Lung (tissue), 12 donors: ENCODE results near the gene SLFN11. TPM values are rescaled to one million over a fixed set of nuclear protein-coding genes. Genes with fewer than 3 reads are reported as not detected.
"Not testable (repeated sequence)": the region's sequence is repeated elsewhere in the genome, so short reads cannot be mapped to it uniquely, and the experiment has no call there.

Experiments used
- ATAC-seq: fragments of 200-7000 bp; cut with Tn5 transposase; one replicate; pipeline ENCODE4 v1.9.1; 2020; ENCODE audit warnings: moderate number of reproducible peaks; ENCODE audit not compliant: insufficient read depth, low FRiP score
- DNase-seq, 3 donors: peaks; one replicate each; pipeline ENCODE4 v3.0.0-alpha.2; 2013 to 2017
- H3K27ac ChIP-seq, 2 donors: one replicate each; pipeline ENCODE4 v1.5.1; 2013; ENCODE audit warnings: mild to moderate bottlenecking in 2 of 2, moderate library complexity in 2 of 2, control low read depth in 1 of 2, inconsistent platforms in 1 of 2, low read depth in 1 of 2, low read length in 1 of 2
- H3K27me3 ChIP-seq, 3 donors: one replicate each; pipeline ENCODE4 v1.5.1; 2013; ENCODE audit warnings: low read length in 2 of 3; ENCODE audit not compliant: control insufficient read depth in 3 of 3, insufficient read depth in 3 of 3
- H3K36me3 ChIP-seq, 4 donors: one replicate each; pipeline ENCODE4 v1.5.1; 2013; ENCODE audit warnings: low read length in 4 of 4, mild to moderate bottlenecking in 1 of 4, moderate library complexity in 1 of 4; ENCODE audit not compliant: control insufficient read depth in 4 of 4, insufficient read depth in 4 of 4
- H3K4me1 ChIP-seq, 5 donors: one replicate each; pipeline ENCODE4 v1.5.1; 2013; ENCODE audit warnings: low read length in 5 of 5, mild to moderate bottlenecking in 2 of 5, moderate library complexity in 1 of 5; ENCODE audit not compliant: control insufficient read depth in 5 of 5, insufficient read depth in 5 of 5
- H3K4me3 ChIP-seq: one replicate; pipeline ENCODE4 v1.5.1; 2013; ENCODE audit warnings: mild to moderate bottlenecking, control low read depth, moderate library complexity
- H3K9ac ChIP-seq, 2 donors: one replicate each; pipeline ENCODE4 v1.5.1; 2013; ENCODE audit warnings: low read length in 2 of 2, control low read depth in 1 of 2; ENCODE audit not compliant: insufficient read depth in 1 of 2
- H3K9me3 ChIP-seq, 4 donors: one replicate each; pipeline ENCODE4 v1.5.1; 2013; ENCODE audit warnings: low read length in 3 of 4, mild to moderate bottlenecking in 1 of 4, moderate library complexity in 1 of 4; ENCODE audit not compliant: control insufficient read depth in 4 of 4, insufficient read depth in 3 of 4
- WGBS, 2 donors: extraction: QIAGEN DNeasy Blood & Tissue Kit; methylation state at CpG; one replicate each; pipeline ENCODE4 v1.1.7; 2013; 5-methylcytosine and 5-hydroxymethylcytosine counted together
- polyA plus RNA-seq, 2 donors: library from polyadenylated mRNA; stranded (reverse); fragments of 200-250 nt; gene quantifications; one replicate each; pipeline ENCODE4 v1.2.1, GENCODE V29; 2013
- total RNA-seq, 2 donors: library from RNA; depleted of rRNA in 1 of 2; stranded (reverse); fragments of >200 nt in 1 of 2; gene quantifications; one replicate each; pipeline ENCODE4 v1.2.1, GENCODE V29; 2014 to 2021
- TF ChIP-seq, protein P1 (sequence below): IDR thresholded peaks from 2 replicates; pipeline ENCODE4 v1.5.1; 2012; ENCODE audit warnings: mild to moderate bottlenecking; ENCODE audit errors: control extremely low read depth, extremely low read depth
- donor health status: control.
- donor health status: control.
- donor health status: Bipolar disorder and iron deficiency.
- donor health status: healthy.
- donor health status: DM: yes; HTN: yes; CAD: no.

SLFN11 gene
- total and polyA plus RNA-seq, 4 donors = 12.1 to 66.0 (median 17.9) TPM

DNA sequence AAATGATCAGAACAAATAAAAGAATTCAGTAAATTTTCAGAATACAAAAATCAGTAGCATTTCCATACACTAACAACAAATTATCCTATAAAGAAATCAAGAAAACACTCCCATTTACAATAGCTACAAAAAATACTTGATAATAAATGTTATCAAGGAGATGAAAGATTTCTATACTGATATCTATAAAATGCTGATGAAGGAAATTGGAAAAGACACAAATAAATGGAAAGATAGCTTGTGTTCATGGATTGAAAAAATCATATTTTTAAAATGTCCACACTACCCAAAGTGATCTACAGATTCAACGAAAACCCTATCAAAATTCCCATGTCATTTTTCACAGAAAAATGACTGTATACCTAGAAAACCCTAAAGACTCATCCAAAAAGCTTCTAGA, 40.8 kb upstream of the SLFN11 start:
- H3K9ac ChIP-seq = no peak overlapping the region
- DNase-seq (no peak), ATAC-seq (no peak)
- no peaks in the 10 kb centered on the region for H3K4me1 ChIP-seq
- TF ChIP-seq, protein P1, sequence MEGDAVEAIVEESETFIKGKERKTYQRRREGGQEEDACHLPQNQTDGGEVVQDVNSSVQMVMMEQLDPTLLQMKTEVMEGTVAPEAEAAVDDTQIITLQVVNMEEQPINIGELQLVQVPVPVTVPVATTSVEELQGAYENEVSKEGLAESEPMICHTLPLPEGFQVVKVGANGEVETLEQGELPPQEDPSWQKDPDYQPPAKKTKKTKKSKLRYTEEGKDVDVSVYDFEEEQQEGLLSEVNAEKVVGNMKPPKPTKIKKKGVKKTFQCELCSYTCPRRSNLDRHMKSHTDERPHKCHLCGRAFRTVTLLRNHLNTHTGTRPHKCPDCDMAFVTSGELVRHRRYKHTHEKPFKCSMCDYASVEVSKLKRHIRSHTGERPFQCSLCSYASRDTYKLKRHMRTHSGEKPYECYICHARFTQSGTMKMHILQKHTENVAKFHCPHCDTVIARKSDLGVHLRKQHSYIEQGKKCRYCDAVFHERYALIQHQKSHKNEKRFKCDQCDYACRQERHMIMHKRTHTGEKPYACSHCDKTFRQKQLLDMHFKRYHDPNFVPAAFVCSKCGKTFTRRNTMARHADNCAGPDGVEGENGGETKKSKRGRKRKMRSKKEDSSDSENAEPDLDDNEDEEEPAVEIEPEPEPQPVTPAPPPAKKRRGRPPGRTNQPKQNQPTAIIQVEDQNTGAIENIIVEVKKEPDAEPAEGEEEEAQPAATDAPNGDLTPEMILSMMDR = no peak
- H3K9me3 ChIP-seq = peaks cover 0 to 4% (median 3%) of the 10 kb centered on the region in 4 donors
- H3K27me3 ChIP-seq = peaks cover 0 to 5% (median 0%) of the 10 kb centered on the region in 3 donors
- H3K4me3 ChIP-seq = no peak overlapping the region
- WGBS, 2 donors = 96 to 100% methylated on average over 1 of the region's 1 CpG
- peaks cover 0 to 38% (median 25%) of the 10 kb centered on the region in 4 donors for H3K36me3 ChIP-seq
- no peak overlapping the region for H3K27ac ChIP-seq

DNA sequence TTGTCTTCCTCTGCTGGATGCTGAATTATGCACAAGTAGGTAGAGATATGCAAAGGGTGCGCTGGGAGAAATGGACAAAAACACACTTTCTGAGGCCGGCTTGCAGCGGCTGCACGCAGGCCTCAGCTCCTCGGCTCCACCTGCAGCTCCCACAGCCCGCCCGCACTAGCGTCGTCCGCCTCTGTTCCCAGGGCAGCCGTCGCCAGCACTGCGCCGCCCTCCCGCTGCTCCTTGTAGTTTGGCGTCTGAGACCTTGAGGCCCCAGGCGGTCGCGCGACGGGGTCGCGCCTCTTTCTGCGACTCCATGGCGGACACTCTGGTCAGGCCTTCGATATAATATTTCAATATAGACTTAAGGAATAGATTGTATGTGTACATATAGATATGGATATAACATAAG, 34.1 kb upstream of the SLFN11 start:
- Histone ChIP-seq H3K9ac (no peak overlapping the region), H3K4me1 (no peaks in the 10 kb centered on the region), H3K27ac (no peak overlapping the region), H3K27me3 (peaks cover 0 to 5% (median 0%) of the 10 kb centered on the region in 3 donors), H3K36me3 (peaks cover 0 to 31% (median 20%) of the 10 kb centered on the region in 4 donors), H3K4me3 (no peak overlapping the region), H3K9me3 (peaks cover 0 to 3% (median 0%) of the 10 kb centered on the region in 4 donors)
- 89 to 93% methylated on average over 22 to 26 of the region's 26 CpGs for WGBS, 2 donors
- TF ChIP-seq, protein P1 = no peak
- DNase-seq (no peak), ATAC-seq (no peak)

DNA sequence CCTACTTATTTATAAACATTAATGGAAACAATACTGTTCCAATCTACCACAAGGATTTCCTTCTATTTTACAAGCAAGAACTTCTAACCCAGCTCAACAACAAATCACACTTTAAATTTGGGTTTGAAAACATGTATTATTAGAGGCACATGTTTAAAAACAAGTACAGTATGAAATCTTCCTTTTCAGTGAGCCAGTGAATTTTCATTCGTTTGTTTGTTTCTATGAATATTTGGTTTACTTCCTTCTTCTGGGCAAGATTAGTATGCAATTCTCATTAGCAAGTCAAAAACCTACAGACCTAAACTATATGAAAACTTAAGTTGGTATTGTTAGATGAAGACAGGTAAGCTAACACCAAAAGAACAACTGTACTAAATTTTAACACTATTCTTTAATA, 33.1 kb upstream of the SLFN11 start:
- H3K36me3 ChIP-seq = peaks cover 0 to 29% (median 17%) of the 10 kb centered on the region in 4 donors
- ATAC-seq (no peak), DNase-seq (no peak)
- H3K9ac ChIP-seq = no peak overlapping the region
- 83 to 86% methylated on average over 1 of the region's 1 CpG for WGBS, 2 donors
- H3K4me3 ChIP-seq = no peak overlapping the region
- H3K4me1 ChIP-seq = no peaks in the 10 kb centered on the region
- TF ChIP-seq, protein P1 = no peak
- peaks cover 0 to 3% (median 0%) of the 10 kb centered on the region in 4 donors for H3K9me3 ChIP-seq
- H3K27ac ChIP-seq = no peak overlapping the region
- H3K27me3 ChIP-seq = peaks cover 0 to 9% (median 0%) of the 10 kb centered on the region in 3 donors

DNA sequence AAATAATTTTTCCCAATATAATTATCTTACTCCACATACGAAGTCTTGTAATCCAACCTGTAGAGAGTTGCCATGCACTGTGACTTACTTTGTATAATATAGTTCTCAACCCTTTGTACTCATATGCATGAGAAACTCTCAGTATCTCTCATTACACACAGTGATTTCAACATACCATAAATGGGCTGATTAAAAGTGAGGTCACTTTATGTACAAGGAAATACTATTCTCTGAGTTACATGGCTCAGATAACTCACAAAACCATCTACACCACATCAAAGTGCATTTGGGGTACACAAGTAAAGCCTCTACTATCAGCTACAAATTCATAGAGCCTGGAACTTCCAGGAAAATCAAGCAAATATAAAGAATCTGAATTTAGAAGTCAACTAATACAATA, 30.9 kb upstream of the SLFN11 start:
- H3K4me1 ChIP-seq = no peaks in the 10 kb centered on the region
- H3K4me3 ChIP-seq = no peak overlapping the region
- ATAC-seq = no peak
- H3K9me3 ChIP-seq = no peaks in the 10 kb centered on the region
- 96 to 100% methylated on average over 1 of the region's 1 CpG for WGBS, 2 donors
- no peak overlapping the region for H3K9ac ChIP-seq
- DNase-seq = no peak
- no peak overlapping the region for H3K27ac ChIP-seq
- H3K27me3 ChIP-seq = peaks cover 0 to 12% (median 0%) of the 10 kb centered on the region in 3 donors
- H3K36me3 ChIP-seq = peaks cover 0 to 15% (median 6%) of the 10 kb centered on the region in 4 donors
- TF ChIP-seq, protein P1 = no peak

DNA sequence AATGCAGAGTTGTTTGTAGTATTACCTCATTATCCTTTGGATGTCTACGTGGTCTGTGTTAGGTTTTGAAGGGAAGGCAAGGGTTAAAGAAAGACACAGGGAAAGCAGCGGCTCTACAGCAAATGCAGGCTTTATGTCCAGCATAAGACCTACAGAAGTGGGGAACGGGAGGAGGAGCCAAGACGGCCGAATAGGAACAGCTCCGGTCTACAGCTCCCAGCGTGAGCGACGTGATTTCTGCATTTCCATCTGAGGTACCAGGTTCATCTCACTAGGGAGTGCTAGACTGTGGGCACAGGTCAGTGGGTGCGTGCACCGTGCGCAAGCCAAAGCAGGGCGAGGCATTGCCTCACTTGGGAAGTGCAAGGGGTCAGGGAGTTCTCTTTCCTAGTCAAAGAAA, 20.4 kb upstream of the SLFN11 start:
- 88 to 94% methylated on average over 13 of the region's 13 CpGs for WGBS, 2 donors
- H3K27ac ChIP-seq, H3K36me3 ChIP-seq, H3K27me3 ChIP-seq, ATAC-seq, DNase-seq, H3K4me1 ChIP-seq, H3K9me3 ChIP-seq, H3K4me3 ChIP-seq, H3K9ac ChIP-seq: not testable (repeated sequence)
